KMS-11 (cell line): ENCODE data around the gene MEGF11.

Source experiments
- H2AFZ ChIP-seq: fragments of 200-600 bp; sonication (generic); 2 replicates; pipeline ENCODE4 v1.6.1; 2016; ENCODE audit warnings: antibody characterized with exemption, mixed run types, low read depth
- H3K27ac ChIP-seq: fragments of 200-600 bp; sonication (generic); 2 replicates; pipeline ENCODE4 v1.6.1; 2016; ENCODE audit warnings: mild to moderate bottlenecking, mixed run types
- H3K27me3 ChIP-seq: fragments of 200-600 bp; sonication (generic); 2 replicates; pipeline ENCODE4 v1.6.1; 2017; ENCODE audit warnings: mild to moderate bottlenecking, low read depth, mixed run types, moderate library complexity; ENCODE audit not compliant: insufficient read depth
- H3K36me3 ChIP-seq: fragments of 200-600 bp; sonication (generic); 2 replicates; pipeline ENCODE4 v1.6.1; 2017; ENCODE audit warnings: mild to moderate bottlenecking, mixed run types; ENCODE audit not compliant: insufficient read depth
- H3K4me1 ChIP-seq: fragments of 200-600 bp; sonication (generic); 2 replicates; pipeline ENCODE4 v1.6.1; 2016; ENCODE audit warnings: mild to moderate bottlenecking, low read depth, mixed run types; ENCODE audit not compliant: poor library complexity, severe bottlenecking
- H3K4me2 ChIP-seq: fragments of 200-600 bp; sonication (generic); 2 replicates; pipeline ENCODE4 v1.7.0; 2016; ENCODE audit warnings: mild to moderate bottlenecking, mixed run types
- H3K4me3 ChIP-seq: fragments of 200-600 bp; sonication (generic); IDR thresholded peaks from 2 replicates; pipeline ENCODE4 v1.6.1; 2017; ENCODE audit warnings: low read depth, low read length, mixed read lengths; ENCODE audit not compliant: insufficient read depth
- H3K79me2 ChIP-seq: fragments of 200-600 bp; sonication (generic); 2 replicates; pipeline ENCODE4 v1.6.1; 2016; ENCODE audit warnings: low read depth, mixed run types; ENCODE audit not compliant: insufficient read depth
- H3K9ac ChIP-seq: fragments of 200-600 bp; sonication (generic); 2 replicates; pipeline ENCODE4 v1.6.1; 2016; ENCODE audit warnings: mild to moderate bottlenecking, mixed run types
- H4K20me1 ChIP-seq: fragments of 200-600 bp; sonication (generic); 2 replicates; pipeline ENCODE4 v1.6.1; 2016; ENCODE audit warnings: mild to moderate bottlenecking, mixed run types; ENCODE audit not compliant: insufficient read depth
- CTCF ChIP-seq: fragments of 200-600 bp; sonication (generic); conservative IDR thresholded peaks from 2 replicates; pipeline ENCODE4 v1.6.1; 2017; ENCODE audit warnings: low read depth, mild to moderate bottlenecking, antibody characterized with exemption, low read length, moderate library complexity, mixed read lengths

The MEGF11 gene

GRCh38 chr15:66089509-66089908 lies 164.0 kb downstream of the MEGF11 start:
- no peaks in the 10 kb centered on the region for H3K36me3 ChIP-seq
- no peak overlapping the region for H3K27ac ChIP-seq
- H3K4me3 ChIP-seq, result no peak overlapping the region
- no peak overlapping the region for H3K9ac ChIP-seq
- TF ChIP-seq CTCF, result no peak
- H3K79me2 ChIP-seq, result no peaks in the 10 kb centered on the region
- H3K4me2 ChIP-seq, result no peak overlapping the region
- no peak overlapping the region for H2AFZ ChIP-seq
- H3K27me3 ChIP-seq, result no peaks in the 10 kb centered on the region
- peaks cover 9% of the 10 kb centered on the region for H3K4me1 ChIP-seq
- H4K20me1 ChIP-seq, result no peaks in the 10 kb centered on the region

GRCh38 chr15:66089049-66089448 lies 164.5 kb downstream of the MEGF11 start:
- Histone ChIP-seq H3K36me3 (no peaks in the 10 kb centered on the region), H3K4me1 (peaks cover 9% of the 10 kb centered on the region), H2AFZ (no peak overlapping the region), H3K27ac (no peak overlapping the region), H4K20me1 (no peaks in the 10 kb centered on the region), H3K27me3 (no peaks in the 10 kb centered on the region), H3K9ac (no peak overlapping the region), H3K79me2 (no peaks in the 10 kb centered on the region), H3K4me3 (no peak overlapping the region), H3K4me2 (no peak overlapping the region)
- TF ChIP-seq CTCF, result no peak

- Histone ChIP-seq H2AFZ (no peak overlapping the region), H4K20me1 (no peaks in the 10 kb centered on the region), H3K27ac (no peak overlapping the region), H3K4me3 (no peak overlapping the region), H3K4me1 (peaks cover 9% of the 10 kb centered on the region), H3K27me3 (no peaks in the 10 kb centered on the region), H3K36me3 (no peaks in the 10 kb centered on the region), H3K79me2 (no peaks in the 10 kb centered on the region), H3K9ac (no peak overlapping the region), H3K4me2 (no peak overlapping the region)
- TF ChIP-seq CTCF, result no peak; the same call in 1 of the 2 replicates
These were observed 168.4 kb downstream of the MEGF11 start for GRCh38 chr15:66085128-66085527.

- H3K27ac ChIP-seq, result no peak overlapping the region
- no peaks in the 10 kb centered on the region for H4K20me1 ChIP-seq
- no peak overlapping the region for H3K9ac ChIP-seq
- no peaks in the 10 kb centered on the region for H3K27me3 ChIP-seq
- H3K4me1 ChIP-seq, result peaks cover 9% of the 10 kb centered on the region
- no peaks in the 10 kb centered on the region for H3K36me3 ChIP-seq
- no peak for TF ChIP-seq CTCF
- no peak overlapping the region for H3K4me3 ChIP-seq
- H3K4me2 ChIP-seq, result no peak overlapping the region
- H3K79me2 ChIP-seq, result no peaks in the 10 kb centered on the region
- H2AFZ ChIP-seq, result no peak overlapping the region
These were observed 168.8 kb downstream of the MEGF11 start for GRCh38 chr15:66084704-66085103.
